ENCODE measurements around the gene UNC13A.
"Not testable (repeated sequence)": the region's sequence is repeated elsewhere in the genome, so short reads cannot be mapped to it uniquely, and the experiment has no call there.

The UNC13A gene

GRCh38 chr19:17570291-17570690 lies 117.9 kb downstream of the UNC13A start:
- DNase-seq (ENCODE audit: low read depth in 2 of 2): not testable (repeated sequence)

GRCh38 chr19:17567940-17568339 lies 120.2 kb downstream of the UNC13A start:
- no peak for DNase-seq (ENCODE audit: low read depth in 2 of 2)

DNA sequence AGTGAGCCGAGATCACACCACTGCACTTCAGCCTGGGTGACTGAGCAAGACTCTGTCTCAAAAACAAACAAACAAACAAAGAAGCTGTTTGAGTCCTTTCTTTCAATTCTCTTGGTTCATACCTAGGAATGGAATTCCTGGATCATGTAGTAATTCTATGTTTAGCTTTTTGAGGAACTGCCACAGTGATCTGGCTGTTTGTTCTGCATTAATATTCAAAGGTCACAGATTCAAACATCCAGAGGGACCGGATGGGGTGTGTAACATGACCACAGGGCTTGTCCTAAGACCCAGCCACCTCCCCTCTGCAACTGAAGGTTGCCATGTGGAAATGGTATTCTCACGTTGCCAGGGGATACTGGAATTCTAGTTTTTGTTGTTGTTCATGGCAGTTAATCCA lies 122.5 kb downstream of the UNC13A start:
- DNase-seq (ENCODE audit: low read depth in 2 of 2): no peak

DNA sequence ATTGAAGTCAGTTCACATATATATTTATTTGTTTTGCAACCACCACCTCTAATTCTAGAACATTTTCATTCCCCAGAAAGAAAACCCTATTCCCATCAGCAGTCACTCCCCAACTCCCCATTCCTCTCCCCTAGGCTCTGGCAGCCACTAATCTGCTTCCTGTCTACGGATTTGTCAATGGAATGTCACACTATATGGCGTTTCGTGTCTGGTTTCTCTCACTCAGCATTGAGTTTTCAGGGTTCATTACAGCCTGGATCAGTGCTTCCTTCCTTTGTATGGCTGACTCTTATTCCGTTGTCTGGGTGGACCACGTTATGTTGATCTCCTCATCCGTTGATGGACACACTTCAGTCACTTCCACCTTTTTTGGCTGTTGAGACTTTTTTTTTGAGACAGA lies 123.4 kb downstream of the UNC13A start:
- DNase-seq (ENCODE audit: low read depth in 2 of 2): no peak

DNA sequence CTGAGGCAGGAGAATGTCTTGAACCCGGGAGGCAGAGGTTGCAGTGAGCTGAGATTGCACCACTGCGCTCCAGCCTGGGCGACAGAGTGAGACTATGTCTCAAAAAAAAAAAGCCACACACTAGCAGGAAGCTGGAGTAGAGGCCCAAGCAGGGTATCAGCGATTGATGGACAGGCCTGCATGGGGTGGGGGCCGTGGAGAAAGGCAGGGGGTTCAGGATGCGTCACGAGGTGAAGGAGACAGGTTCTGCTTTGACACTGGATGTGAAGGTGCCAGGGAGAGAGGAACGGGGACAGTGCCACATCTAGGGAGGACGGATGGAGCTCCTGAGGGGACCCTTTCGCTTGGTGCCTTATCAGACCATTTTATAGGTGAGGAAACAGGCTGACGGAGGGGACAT lies 125.6 kb downstream of the UNC13A start:
- no peak for DNase-seq (ENCODE audit: low read depth in 2 of 2)

- no peak for DNase-seq (ENCODE audit: low read depth in 2 of 2)
Measured at GRCh38 chr19:17562097-17562496, 126.1 kb downstream of the UNC13A start.

DNA sequence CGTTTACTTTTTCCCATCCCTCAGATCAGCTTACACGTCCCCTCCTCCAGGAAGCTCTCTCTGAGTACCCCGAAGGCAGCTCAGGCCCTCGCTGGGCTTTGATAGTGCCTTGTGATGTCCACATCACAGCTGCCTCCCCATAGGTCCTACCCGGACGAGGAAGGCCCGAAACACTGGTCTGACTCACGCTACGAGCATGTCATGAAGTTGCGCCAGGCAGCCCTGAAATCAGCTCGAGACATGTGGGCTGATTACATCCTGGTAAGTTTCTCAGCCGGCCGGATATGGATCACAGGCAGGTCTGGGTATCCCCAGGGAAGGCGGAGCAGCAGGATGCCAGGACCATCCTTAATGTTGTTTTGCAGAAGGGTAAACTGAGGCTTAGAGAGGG lies 128.0 kb downstream of the UNC13A start:
- no peak for DNase-seq (ENCODE audit: low read depth in 2 of 2)

GRCh38 chr19:17557466-17557865 lies 130.7 kb downstream of the UNC13A start:
- DNase-seq (ENCODE audit: low read depth in 2 of 2): no peak

- DNase-seq (ENCODE audit: low read depth in 2 of 2): no peak
Measured at GRCh38 chr19:17556995-17557394, 131.2 kb downstream of the UNC13A start.

- DNase-seq (ENCODE audit: low read depth in 2 of 2): no peak
Measured at GRCh38 chr19:17555929-17556813, 132.0 kb downstream of the UNC13A start.

- peak; percentile 99 to 100 for DNase-seq (ENCODE audit: low read depth in 2 of 2)
Measured at GRCh38 chr19:17555480-17555928, 132.7 kb downstream of the UNC13A start, which contains the start of gene COLGALT1. Gene COLGALT1, plus strand, starts transcription at chr19:17555649. Its CDS starts 65 bp downstream, at chr19:17555714.

GRCh38 chr19:17554968-17555479 lies 133.1 kb downstream of the UNC13A start:
- DNase-seq (ENCODE audit: low read depth in 2 of 2): no peak

GRCh38 chr19:17553256-17553655 lies 134.9 kb downstream of the UNC13A start:
- DNase-seq (ENCODE audit: low read depth in 2 of 2): no peak

GRCh38 chr19:17552735-17553134 lies 135.4 kb downstream of the UNC13A start:
- DNase-seq (ENCODE audit: low read depth in 2 of 2): not testable (repeated sequence)
